K562 treated with DMSO at 1 percent for 4 hours (cell line): ENCODE results near the gene DAPP1. TPM values are rescaled to one million over a fixed set of nuclear protein-coding genes. Genes with fewer than 3 reads are reported as not detected.

Experiments
- total RNA-seq: library from RNA; unstranded; fragments of 300-600 nt; gene quantifications from 2 replicates; pipeline ENCODE4 v1.2.3, GENCODE V29; 2022; ENCODE audit not compliant: insufficient read depth

The DAPP1 gene, protein sequence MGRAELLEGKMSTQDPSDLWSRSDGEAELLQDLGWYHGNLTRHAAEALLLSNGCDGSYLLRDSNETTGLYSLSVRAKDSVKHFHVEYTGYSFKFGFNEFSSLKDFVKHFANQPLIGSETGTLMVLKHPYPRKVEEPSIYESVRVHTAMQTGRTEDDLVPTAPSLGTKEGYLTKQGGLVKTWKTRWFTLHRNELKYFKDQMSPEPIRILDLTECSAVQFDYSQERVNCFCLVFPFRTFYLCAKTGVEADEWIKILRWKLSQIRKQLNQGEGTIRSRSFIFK
- 2.6 and 3.8 TPM in 2 replicates for total RNA-seq

GRCh38 chr4:99816545-99817308 lies at the start of gene DAPP1:
TSS of gene DAPP1 (plus strand) at chr4:99816827. CDS start at chr4:99816914, 87 bp downstream.

GRCh38 chr4:99894161-99894997 lies 77.8 kb downstream of the DAPP1 start, which contains the start of gene LAMTOR3:
TSS of gene LAMTOR3 (minus strand) at chr4:99894427. CDS start at chr4:99893963, 464 bp downstream.

Other genes with a start within 250 kb of the DAPP1 start
- not detected in 2 replicates for gene MTTP, start 242.0 kb upstream of the DAPP1 start, total RNA-seq
- not detected in 2 replicates for gene C4orf54, start 159.0 kb upstream of the DAPP1 start, total RNA-seq
- 33.8 and 44.3 TPM in 2 replicates for gene LAMTOR3, start 77.6 kb downstream of the DAPP1 start, total RNA-seq
- 3.5 and 9.3 TPM in 2 replicates for gene DNAJB14, start 129.8 kb downstream of the DAPP1 start, total RNA-seq
- gene H2AZ1, start 133.4 kb downstream of the DAPP1 start, total RNA-seq = 1,181 and 1,239 TPM in 2 replicates